ENCODE measurements around the gene SLFN12L.

The SLFN12L gene

GRCh38 chr17:35447499-35447898, 90.0 kb downstream of the SLFN12L start:
- Histone ChIP-seq H3K4me3 (ENCODE audit: low read length) (peak overlapping the region; percentile 22), H3K9ac (ENCODE audit: low read length) (no peak overlapping the region), H3K4me1 (ENCODE audit: control insufficient read depth, insufficient read depth, low read length) (no peaks in the 10 kb centered on the region), H3K27ac (ENCODE audit: low read depth, low read length) (peak overlapping the region; percentile 55), H3K27me3 (ENCODE audit: control insufficient read depth, insufficient read depth, low read length) (peaks cover 10% of the 10 kb centered on the region), H3K36me3 (ENCODE audit: control insufficient read depth, insufficient read depth, low read length) (no peaks in the 10 kb centered on the region)

- Histone ChIP-seq H3K27me3 (ENCODE audit: control insufficient read depth, insufficient read depth, low read length) (no peaks in the 10 kb centered on the region), H3K36me3 (ENCODE audit: control insufficient read depth, insufficient read depth, low read length) (no peaks in the 10 kb centered on the region), H3K9ac (ENCODE audit: low read length) (no peak overlapping the region), H3K27ac (ENCODE audit: low read depth, low read length) (no peak overlapping the region), H3K4me1 (ENCODE audit: control insufficient read depth, insufficient read depth, low read length) (peaks cover under 1% of the 10 kb centered on the region), H3K4me3 (ENCODE audit: low read length) (no peak overlapping the region)
These were observed 99.0 kb downstream of the SLFN12L start for GRCh38 chr17:35438433-35438832.

- Histone ChIP-seq H3K9ac (ENCODE audit: low read length) (no peak overlapping the region), H3K4me1 (ENCODE audit: control insufficient read depth, insufficient read depth, low read length) (peaks cover 4% of the 10 kb centered on the region)
These were observed 104.2 kb downstream of the SLFN12L start for GRCh38 chr17:35433075-35433894.

GRCh38 chr17:35432176-35433074, 105.1 kb downstream of the SLFN12L start, which contains the start of gene SLFN12:
Gene SLFN12, minus strand, starts transcription at chr17:35432500. Its CDS starts 9,472 bp downstream, at chr17:35423028.
- peak within 1 kb of the TSS; percentile 72 for H3K27ac ChIP-seq (ENCODE audit: low read depth, low read length)
- peak within 1 kb of the TSS; percentile 76 for H3K4me3 ChIP-seq (ENCODE audit: low read length)
- H3K9ac ChIP-seq (ENCODE audit: low read length): no peak within 1 kb of the TSS
- H3K36me3 ChIP-seq (ENCODE audit: control insufficient read depth, insufficient read depth, low read length): no peaks in the 10 kb centered on the region
- H3K27me3 ChIP-seq (ENCODE audit: control insufficient read depth, insufficient read depth, low read length): no peaks in the 10 kb centered on the region
- peaks cover 4% of the 10 kb centered on the region for H3K4me1 ChIP-seq (ENCODE audit: control insufficient read depth, insufficient read depth, low read length)

More at GRCh38 chr17:35433075-35433894, 104.2 kb downstream of the SLFN12L start:
- H3K27me3 ChIP-seq (ENCODE audit: control insufficient read depth, insufficient read depth, low read length): no peaks in the 10 kb centered on the region
- peak overlapping the region; percentile 76 for H3K4me3 ChIP-seq (ENCODE audit: low read length)
- H3K27ac ChIP-seq (ENCODE audit: low read depth, low read length): peak overlapping the region; percentile 72
- H3K36me3 ChIP-seq (ENCODE audit: control insufficient read depth, insufficient read depth, low read length): no peaks in the 10 kb centered on the region

- peaks cover 4% of the 10 kb centered on the region for H3K4me1 ChIP-seq (ENCODE audit: control insufficient read depth, insufficient read depth, low read length)
- no peaks in the 10 kb centered on the region for H3K36me3 ChIP-seq (ENCODE audit: control insufficient read depth, insufficient read depth, low read length)
- no peak overlapping the region for H3K9ac ChIP-seq (ENCODE audit: low read length)
- no peaks in the 10 kb centered on the region for H3K27me3 ChIP-seq (ENCODE audit: control insufficient read depth, insufficient read depth, low read length)
- H3K4me3 ChIP-seq (ENCODE audit: low read length): no peak overlapping the region
- H3K27ac ChIP-seq (ENCODE audit: low read depth, low read length): no peak overlapping the region
These were observed 107.8 kb downstream of the SLFN12L start for GRCh38 chr17:35429702-35430101.

- H3K27ac ChIP-seq (ENCODE audit: low read depth, low read length): no peak overlapping the region
- peaks cover under 1% of the 10 kb centered on the region for H3K4me1 ChIP-seq (ENCODE audit: control insufficient read depth, insufficient read depth, low read length)
- H3K27me3 ChIP-seq (ENCODE audit: control insufficient read depth, insufficient read depth, low read length): no peaks in the 10 kb centered on the region
- H3K9ac ChIP-seq (ENCODE audit: low read length): no peak overlapping the region
- no peak overlapping the region for H3K4me3 ChIP-seq (ENCODE audit: low read length)
- no peaks in the 10 kb centered on the region for H3K36me3 ChIP-seq (ENCODE audit: control insufficient read depth, insufficient read depth, low read length)
These were observed 109.2 kb downstream of the SLFN12L start for GRCh38 chr17:35428229-35428628.

- Histone ChIP-seq H3K27ac (ENCODE audit: low read depth, low read length) (no peak overlapping the region), H3K27me3 (ENCODE audit: control insufficient read depth, insufficient read depth, low read length) (no peaks in the 10 kb centered on the region), H3K4me3 (ENCODE audit: low read length) (no peak overlapping the region), H3K36me3 (ENCODE audit: control insufficient read depth, insufficient read depth, low read length) (no peaks in the 10 kb centered on the region), H3K9ac (ENCODE audit: low read length) (no peak overlapping the region), H3K4me1 (ENCODE audit: control insufficient read depth, insufficient read depth, low read length) (no peaks in the 10 kb centered on the region)
These were observed 113.7 kb downstream of the SLFN12L start for GRCh38 chr17:35423761-35424160.
